ENCODE measurements around the gene PTGES2.

- TF ChIP-seq POLR2AphosphoS5 (IDR thresholded peaks at IDR 0.05; ENCODE audit: low read depth, low read length) (no peak), TAF1 (IDR thresholded peaks at IDR 0.05; ENCODE audit: borderline replicate concordance, low read depth, low read length) (no peak), POLR2A (IDR thresholded peaks at IDR 0.05; ENCODE audit: low read depth, low read length) (no peak)
Observed at GRCh38 chr9:128175726-128176125, 48.2 kb upstream of the PTGES2 start.
